Activated effector memory CD4-positive, alpha-beta T cell treated with Interleukin-2 at 50 U/mL for 16 hours (primary cell): ENCODE results near the gene ZNF175.

Source experiments
- DNase-seq: peaks from one replicate; pipeline ENCODE4 v3.0.0-alpha.2; 2020

The ZNF175 gene

DNA sequence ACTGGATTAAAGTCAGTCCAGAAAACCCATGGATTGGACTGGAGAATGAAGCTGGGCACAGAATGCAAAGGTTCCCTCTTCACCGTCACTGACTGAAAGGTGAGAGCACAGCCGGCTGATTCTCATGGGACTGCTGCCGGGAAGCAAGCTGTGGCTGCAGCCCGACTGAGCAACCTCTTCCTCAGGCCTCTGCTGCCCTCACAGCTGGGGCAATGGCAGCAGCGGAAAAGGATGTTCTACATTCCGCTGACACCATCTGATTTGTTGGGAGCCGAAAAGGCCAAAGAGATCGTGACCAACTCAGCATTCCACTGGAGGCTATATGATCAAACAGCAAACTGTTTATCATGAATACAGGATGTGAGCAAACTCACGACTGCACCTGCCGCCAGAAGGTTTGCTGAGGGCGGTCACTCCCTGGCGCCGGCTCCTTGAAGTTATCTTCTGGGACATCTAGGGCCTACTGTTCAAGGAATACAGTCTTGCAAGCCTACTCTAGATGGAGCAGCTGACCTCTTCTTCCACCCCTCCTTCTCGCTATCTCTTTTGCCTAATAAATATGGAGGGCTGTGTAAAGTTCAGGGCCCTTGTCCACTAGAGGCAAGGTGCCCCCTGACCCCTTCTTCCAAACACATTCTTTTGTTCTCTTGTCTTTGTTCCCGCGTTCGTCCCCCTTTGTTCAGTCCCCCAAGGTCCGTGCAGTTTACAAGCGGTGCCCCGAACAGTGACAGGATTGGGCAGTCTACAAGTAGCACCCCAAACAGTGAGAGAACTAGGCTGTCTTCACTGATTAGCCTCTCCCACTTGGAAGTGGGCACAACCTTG, 20.0 kb upstream of the ZNF175 start:
- DNase-seq = no peak

DNA sequence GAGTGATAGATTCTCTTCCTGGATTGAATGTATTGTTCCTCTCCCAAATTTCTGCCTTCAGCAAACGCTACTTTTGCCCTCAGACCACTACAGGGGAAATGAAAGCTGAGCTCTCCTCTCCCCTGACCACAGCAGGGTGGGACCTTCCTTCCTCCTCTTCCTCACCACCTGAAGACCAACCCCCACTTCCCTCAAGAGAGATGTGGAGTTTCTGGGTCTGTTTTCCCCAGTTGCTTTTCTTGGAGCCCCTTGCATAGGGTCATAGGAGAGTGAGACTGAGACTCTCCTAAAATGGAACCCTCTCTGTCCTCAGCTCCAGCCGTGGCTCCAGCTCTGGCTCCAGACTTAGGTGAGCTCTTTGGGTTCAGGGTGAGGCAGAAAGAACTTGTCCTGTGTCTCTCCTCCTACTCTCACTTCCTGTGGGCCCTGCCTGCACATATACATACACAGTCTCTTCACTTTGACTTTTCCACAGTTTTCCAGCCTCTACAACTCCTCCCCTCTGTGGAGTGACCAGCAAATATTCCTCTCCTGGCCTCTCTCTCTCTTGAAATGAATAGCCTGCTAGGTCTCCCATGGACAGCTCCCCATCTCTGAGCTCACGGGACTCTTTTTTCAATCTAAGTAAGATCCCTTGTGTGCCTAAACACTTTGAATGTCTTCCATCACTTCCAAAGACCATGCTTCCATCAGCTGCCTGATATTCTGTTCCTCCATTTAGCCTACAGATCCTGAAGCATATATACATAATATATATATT, 19.2 kb upstream of the ZNF175 start:
- no peak for DNase-seq

DNA sequence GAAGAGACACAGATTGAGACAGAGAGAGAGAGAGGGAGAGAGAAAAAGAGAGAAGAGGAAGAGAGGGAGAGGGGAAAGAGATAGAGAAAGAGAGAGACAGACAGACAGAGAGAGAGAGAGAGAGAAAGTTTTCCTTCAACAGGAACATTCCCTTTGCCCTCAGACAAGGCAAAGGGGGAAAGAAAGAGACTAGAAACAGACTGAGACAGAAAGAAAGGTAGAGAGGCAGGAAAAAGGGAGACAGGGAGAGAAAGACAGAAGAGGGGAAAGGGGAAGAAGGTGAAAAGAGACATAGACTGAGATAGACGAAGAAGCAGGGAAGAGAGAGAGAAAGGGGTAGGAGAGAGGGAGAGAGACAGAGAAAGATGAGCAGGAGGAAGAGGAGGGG, 18.5 kb upstream of the ZNF175 start:
- DNase-seq = no peak

DNA sequence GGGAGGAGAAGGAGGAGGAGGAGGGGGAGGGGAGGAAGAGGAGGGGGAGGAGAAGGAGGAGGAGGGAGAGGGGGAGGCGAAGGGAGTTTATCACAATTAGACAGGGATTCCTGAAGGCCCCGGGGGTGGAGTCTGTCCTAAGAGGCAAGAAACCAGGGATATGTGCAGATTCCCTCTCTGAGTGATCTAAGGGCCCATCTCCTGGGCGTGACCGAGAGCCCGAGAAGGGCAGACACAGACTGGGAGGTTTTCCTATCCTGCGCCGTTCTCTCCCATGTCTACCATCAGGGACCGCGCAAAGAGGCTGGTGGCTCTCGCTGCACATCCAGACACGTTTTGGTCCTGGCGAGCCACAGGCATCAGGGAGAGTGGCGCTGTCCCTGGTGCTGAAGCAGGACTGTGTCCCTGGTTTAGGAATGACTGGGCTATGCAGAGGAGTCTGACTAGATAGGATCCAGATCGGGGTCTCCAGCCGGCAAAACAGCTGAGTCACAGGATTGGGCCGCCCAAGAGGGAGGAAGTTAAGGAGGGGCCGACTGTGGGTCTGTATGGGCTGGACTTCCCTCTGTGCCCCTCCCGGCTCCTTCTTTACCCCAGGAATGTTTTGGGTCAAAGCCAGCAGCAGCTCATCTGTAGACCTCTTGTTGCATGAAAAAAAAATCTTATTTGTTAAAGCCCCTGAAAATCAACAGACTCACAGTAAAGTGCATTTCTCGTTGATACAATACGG, 17.9 kb upstream of the ZNF175 start:
- DNase-seq = no peak

DNA sequence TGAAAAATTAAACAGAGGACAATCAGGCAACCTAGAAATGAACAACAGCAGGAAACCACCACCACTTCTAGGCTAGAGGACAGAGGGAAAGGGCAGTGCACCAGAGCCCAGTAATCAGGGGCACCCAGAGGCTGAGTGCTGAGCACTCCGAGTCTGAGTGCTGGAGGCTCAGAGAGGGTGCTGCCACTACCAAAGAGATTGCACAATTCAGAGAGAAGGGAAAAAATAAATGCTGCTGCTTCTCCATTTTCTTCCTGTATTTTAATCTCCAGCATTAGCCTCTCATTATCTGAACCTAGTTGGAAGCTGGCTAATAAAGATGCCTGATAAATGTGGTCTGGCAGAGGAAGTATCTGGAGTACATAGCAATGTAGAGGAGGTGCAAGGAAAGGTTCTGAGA, 11.8 kb upstream of the ZNF175 start:
- no peak for DNase-seq

DNA sequence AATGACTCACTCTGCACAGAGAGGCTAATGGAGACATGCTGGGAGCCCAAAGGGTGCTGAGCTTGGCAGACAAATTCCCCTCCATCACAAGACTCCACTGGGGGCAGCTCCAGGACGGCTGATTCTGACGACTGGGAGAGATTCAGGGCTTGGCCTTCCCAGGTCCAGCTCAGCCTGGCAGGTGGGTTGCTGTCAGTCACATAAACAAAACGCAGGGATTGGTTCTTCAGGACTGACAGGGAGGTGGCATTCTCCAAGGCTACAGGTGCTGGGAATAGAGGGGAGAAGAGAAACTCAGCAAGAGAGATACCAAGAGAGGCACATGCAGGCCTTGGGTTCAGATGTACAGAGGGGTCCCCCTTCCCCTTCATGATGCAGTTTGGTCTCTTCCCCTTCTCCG, 10.7 kb upstream of the ZNF175 start:
- no peak for DNase-seq

DNA sequence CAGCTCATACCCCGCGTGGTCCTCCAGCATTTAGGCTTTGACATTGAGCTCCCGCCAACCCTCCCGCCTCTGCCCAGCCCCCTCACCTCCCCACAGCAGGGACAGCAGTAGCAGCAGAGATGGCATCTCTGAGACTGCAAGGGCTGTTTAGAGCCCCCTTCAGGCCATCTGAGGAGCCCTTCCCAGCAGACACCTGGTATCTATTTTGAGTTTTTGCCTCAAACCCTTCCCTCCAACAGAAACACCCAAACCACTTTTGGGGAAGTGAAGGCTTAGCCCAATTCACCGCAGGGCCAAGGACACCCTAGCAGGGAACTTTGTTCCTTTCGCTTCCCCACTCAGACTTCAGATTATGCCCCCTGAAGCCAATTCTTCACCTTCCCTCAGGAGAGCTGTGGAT, 6.3 kb upstream of the ZNF175 start:
- no peak for DNase-seq

DNA sequence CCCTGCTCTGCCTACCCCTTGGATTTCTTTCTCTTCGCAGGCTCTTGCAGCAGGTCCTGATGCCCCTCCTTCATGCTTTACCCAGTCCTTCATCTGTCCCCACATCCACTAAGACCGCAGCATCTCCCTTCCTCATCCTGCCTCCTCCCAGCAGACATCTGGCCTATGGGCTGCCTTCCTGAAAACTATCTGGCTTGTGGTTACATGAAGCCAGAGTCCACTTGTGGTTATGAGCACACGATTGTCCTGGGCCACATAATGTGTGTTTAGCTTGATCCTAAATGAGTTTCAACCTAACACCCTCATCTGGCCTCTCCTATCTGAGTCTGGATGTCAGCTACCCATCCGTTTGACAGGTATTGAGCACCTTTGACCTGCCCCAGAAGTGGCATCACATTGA, 5.5 kb upstream of the ZNF175 start:
- DNase-seq = no peak

DNA sequence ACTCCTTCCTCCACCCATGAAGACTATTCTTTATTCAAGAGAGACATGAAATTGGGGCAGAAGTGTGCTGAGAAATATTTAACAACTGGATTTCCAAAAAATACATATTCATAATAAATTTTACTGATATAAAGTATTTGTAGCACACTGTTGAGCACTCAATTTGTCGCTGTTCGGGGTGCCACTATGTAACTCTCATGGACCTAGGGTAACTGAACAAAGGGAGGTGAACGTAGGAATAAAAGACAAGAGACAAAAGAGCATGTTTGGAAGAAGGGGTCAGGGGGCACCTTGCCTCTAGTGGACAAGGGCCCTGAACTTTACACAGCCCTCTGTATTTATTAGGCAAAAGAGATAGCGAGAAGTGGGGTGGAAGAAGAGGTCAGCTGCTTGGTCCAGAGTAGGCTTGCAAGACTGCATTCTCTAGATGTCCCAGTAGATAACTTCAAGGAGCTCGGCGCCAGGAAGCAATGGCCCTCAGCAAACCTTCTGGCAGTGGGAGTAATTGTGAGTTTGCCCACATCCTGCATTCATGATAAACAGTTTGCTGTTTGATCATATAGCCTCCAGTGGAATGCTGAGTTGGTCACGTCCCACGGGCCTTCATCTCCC, 4.5 kb upstream of the ZNF175 start:
- no peak for DNase-seq

DNA sequence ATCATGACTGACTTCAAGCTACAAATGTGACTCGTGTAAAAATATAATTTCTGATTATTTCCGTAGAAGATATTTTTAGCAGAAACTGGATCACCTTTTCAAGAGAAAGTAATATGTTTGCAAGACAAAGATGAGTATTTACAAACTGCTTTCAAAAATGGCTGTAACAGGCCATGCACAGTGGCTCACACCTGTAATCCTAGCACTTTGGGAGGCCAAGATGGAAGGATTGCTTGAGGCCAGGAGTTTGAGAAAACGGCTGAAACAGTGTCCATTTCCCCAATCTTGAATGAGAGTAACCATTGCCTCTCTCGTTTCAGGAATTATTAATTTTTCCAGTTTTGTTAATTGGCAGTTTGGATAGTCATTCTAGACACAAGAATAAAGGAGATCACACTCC, 3.5 kb upstream of the ZNF175 start:
- no peak for DNase-seq

DNA sequence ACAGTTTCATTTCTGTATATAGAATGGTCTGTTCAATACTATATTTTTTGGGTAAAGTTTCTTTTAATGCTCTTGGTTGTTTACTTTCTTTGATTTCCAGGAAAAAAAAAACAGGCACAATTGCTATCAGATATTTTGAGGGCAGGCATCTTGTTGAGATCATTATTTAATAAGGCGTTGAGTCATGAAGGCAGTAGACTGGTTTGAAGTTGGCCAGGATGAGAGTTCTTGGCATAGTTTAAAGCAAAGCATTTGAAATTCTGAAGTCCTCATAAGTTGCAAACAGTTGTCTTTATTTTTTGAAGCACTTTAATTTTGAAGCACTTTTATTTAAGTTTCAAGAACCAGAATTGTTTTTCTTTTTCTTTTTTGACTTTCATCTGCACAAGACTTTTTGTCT, 2.6 kb upstream of the ZNF175 start:
- DNase-seq = no peak

DNA sequence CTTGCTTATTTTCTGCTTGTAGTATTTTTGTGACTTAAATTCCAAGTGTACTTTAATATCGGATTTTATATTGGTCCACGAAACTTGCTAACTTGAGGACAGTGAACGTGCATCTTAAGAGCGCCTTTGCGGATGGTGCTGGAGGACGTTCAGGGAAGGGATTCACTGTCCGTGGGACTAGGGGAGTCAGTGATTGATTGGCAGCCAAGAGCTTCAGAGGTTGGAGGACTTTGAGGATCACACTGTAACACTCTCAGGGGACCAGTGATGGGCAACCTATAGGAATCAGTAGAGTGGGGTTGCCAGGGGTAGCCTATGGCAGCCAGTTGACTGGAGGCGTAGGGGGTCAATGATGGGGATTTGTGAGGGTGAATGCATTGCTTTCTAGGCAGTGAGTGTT, 516 bp downstream of the ZNF175 start:
- no peak for DNase-seq

DNA sequence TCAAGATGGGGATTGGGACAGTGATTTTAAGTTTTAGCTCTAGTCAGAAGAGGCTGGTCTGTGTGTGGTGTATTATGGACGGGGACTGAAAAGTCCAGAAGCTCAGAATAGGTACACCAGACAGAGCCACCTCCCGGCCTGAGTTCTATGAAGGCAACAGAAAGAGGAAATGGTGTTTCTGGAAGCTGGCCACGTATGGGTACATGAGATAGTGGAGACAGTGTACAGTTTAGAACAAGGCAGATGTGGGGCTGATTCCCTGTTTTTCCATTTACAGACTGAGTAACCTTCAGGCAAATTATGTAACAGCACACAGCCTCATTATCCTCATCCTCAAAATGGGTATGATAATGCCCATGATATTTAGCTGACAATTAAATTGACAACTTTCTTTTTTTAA, 1.3 kb downstream of the ZNF175 start:
- no peak for DNase-seq

DNA sequence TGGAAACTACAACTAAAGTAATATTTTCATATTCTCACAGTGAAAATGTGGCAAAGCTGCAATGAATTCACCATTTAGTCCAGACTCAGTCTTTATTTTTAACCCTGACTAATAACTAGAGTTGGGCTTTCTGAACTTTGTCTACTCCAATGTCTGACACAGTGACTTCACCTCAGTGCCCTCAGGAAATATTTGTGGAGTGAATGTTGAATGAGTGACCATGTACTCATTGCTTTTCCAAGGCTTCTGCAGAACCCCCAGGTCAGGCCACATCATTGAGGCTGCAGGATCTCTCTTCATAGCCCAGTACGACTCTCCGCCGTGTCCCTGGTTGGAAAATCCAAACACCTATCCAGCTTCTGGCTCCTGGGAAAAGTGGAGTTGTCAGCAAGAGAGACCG, 1.8 kb downstream of the ZNF175 start:
- DNase-seq = no peak

DNA sequence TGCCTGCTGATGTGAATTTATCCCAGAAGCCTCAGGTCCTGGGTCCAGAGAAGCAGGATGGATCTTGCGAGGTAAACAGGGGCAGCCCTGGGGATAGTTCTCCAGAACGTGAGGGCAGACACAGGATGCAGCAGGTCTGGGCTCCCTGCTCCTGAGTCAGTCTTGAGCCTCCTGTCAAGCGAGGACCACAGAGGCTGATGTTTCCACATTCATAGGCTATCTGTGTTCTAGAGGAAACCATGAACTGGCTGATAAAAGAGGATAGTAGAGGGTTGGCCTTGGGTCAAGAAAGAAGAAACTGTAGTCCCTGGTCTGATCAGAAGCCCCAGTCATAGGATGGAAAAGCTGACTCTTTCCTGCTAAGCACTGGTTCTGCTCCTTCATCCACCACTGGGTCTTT, 2.2 kb downstream of the ZNF175 start:
- no peak for DNase-seq

DNA sequence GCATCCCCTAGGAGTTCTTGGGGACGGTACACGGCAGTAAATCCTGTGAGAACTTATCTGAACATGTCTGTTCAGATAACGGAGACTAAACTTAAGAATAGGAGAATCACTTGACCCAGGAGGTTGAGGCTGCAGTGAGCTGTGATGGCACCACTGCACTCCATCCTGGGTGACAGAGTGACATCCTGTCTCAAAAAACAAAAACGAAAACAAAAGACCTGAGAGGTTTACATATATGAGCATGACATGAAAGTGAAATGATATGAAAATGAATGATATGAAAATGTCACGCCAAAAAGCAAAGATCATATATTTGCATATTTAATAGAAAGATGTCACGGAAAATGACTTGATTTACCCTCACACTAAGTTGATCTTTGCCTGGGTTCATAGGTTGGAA, 5.8 kb downstream of the ZNF175 start:
- DNase-seq = no peak

DNA sequence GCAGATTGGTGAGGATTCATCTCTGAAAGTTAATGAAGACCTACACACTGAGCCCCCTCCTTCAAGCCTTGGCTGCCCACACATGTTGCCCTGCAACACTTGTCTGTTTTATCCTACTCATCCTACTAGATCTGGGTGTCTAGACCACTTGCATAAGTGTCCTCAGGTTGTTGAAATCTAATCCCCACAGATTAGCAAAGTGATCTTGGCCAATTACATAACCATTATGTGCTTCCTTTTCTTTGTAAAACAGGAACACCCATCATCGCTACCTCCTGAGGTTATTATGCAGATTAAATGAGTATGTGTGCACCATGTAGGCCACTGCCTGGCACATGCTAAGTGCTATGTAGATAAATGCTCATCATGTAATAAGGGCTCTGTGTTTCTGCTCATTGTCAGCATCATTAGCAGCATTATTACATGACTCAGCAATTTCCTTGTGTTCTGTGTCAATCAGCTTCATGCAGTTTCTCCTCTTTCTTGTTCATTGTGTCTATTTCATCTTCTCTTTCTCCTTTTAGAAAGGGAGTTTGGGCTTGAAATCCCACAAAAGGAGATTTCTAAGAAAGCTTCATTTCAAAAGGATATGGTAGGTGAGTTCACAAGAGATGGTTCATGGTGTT, 15.1 kb downstream of the ZNF175 start:
- DNase-seq = no peak

DNA sequence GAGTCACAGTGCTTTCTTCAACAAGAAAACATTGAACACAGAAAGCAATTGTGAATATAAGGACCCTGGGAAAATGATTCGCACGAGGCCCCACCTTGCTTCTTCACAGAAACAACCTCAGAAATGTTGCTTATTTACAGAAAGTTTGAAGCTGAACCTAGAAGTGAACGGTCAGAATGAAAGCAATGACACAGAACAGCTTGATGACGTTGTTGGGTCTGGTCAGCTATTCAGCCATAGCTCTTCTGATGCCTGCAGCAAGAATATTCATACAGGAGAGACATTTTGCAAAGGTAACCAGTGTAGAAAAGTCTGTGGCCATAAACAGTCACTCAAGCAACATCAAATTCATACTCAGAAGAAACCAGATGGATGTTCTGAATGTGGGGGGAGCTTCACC, 15.7 kb downstream of the ZNF175 start:
- DNase-seq = no peak

DNA sequence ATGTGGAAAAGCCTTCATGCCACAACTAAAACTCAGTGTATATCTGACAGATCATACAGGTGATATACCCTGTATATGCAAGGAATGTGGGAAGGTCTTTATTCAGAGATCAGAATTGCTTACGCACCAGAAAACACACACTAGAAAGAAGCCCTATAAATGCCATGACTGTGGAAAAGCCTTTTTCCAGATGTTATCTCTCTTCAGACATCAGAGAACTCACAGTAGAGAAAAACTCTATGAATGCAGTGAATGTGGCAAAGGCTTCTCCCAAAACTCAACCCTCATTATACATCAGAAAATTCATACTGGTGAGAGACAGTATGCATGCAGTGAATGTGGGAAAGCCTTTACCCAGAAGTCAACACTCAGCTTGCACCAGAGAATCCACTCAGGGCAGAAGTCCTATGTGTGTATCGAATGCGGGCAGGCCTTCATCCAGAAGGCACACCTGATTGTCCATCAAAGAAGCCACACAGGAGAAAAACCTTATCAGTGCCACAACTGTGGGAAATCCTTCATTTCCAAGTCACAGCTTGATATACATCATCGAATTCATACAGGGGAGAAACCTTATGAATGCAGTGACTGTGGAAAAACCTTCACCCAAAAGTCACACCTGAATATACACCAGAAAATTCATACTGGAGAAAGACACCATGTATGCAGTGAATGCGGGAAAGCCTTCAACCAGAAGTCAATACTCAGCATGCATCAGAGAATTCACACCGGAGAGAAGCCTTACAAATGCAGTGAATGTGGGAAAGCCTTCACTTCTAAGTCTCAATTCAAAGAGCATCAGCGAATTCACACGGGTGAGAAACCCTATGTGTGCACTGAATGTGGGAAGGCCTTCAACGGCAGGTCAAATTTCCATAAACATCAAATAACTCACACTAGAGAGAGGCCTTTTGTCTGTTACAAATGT, 16.4 kb downstream of the ZNF175 start:
- DNase-seq = no peak

DNA sequence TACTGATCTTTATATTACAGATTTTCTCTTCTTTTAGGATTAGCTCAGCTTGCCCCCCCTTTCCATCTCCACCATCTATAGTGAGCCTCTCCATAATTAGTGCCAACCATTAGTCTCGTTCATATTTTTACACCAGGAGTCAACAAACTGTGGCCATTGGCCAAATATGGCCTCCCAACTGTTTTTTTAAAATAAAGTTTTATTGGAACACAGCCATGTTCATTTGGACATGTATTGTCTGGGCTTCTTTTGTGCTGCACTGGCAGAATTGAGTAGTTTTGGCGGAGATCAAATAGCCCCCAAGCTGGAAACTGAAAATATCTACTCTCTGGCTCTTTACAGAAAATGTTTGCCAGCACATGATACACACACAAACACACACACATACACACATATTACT, 18.4 kb downstream of the ZNF175 start:
- no peak for DNase-seq

DNA sequence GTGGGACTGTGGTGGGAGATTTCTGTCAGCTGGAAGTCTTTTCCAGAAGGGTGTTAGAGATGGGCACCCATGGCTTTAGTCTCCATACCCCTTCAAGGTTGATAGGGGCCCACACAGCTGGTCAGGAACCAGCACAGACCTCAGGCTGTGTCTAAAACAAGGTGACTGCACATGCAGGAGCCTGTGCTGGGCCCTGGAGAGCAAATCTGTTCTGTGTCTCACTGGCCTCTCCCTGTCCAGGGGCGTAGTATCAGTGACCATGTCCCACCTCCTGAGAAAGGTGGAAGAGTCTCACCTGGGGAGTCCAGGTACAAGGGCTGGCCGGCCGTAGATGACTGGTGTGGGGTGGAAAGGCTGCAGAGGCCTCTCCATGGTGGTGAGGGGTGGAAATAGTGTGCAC, 19.4 kb downstream of the ZNF175 start:
- no peak for DNase-seq

DNA sequence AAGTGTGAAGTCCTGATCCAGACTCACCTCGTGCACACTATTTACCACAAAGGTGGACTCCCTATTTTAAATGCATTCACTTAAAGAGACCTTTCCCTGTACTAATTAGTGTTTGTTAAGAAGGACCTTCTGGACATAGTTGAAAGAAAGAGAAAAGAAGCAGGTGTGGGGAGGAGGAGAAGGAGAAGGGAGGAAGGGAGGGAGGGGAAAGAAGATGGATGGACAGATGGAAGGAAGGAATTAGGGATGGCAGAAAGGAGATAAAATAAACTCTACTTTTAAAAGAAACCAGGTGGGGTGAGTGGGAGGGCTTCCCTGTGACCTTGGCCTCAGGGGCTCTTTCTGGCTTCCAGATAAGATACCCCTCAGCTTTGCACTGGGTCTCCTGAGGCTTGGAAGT, 21.4 kb downstream of the ZNF175 start:
- DNase-seq = no peak
